Right kidney (tissue), 9 donors: ENCODE data around the gene ACOX2.

Source experiments
- DNase-seq: peaks from one replicate; pipeline ENCODE4 v3.0.0-alpha.2; 2016
- long read RNA-seq, 8 donors: transcript quantifications; one replicate each; lab custom pipeline, GENCODE V29; 2026

ACOX2 gene
- long read RNA-seq, donor 1, partial matches to known transcripts, result 0 of 1 reads
- long read RNA-seq, donor 1, other reads (novel, unspliced or antisense), result 0 of 1 reads
- long read RNA-seq, donor 2, partial matches to known transcripts, result 0 of 3 reads
- long read RNA-seq, donor 2, other reads (novel, unspliced or antisense), result 0 of 3 reads
- long read RNA-seq, donor 3, partial matches to known transcripts, result 0 of 3 reads
- long read RNA-seq, donor 3, other reads (novel, unspliced or antisense), result 0 of 3 reads
- long read RNA-seq, donor 4, partial matches to known transcripts, result 0 of 2 reads
- long read RNA-seq, donor 4, other reads (novel, unspliced or antisense), result 0 of 2 reads
- long read RNA-seq, donor 5, partial matches to known transcripts, result 0 of 3 reads
- long read RNA-seq, donor 5, other reads (novel, unspliced or antisense), result 0 of 3 reads
- long read RNA-seq, donor 6, partial matches to known transcripts, result 8 of 10 reads
- long read RNA-seq, donor 6, other reads (novel, unspliced or antisense), result 0 of 10 reads
- long read RNA-seq, donor 7, partial matches to known transcripts, result 0 of 3 reads
- long read RNA-seq, donor 7, other reads (novel, unspliced or antisense), result 0 of 3 reads
- long read RNA-seq, donor 8, partial matches to known transcripts, result 0 of 2 reads
- long read RNA-seq, donor 8, other reads (novel, unspliced or antisense), result 0 of 2 reads

- peak; percentile 57 for DNase-seq
Observed at GRCh38 chr3:58536501-58537411, at the start of gene ACOX2. TSS of gene ACOX2 (minus strand) at chr3:58537190. CDS start at chr3:58535106, 2,084 bp downstream.

- peak; percentile 57 for DNase-seq
Observed at GRCh38 chr3:58585994-58586393, 49.0 kb upstream of the ACOX2 start.

- DNase-seq, result peak; percentile 79
Observed at GRCh38 chr3:58585005-58585786, 48.2 kb upstream of the ACOX2 start.

GRCh38 chr3:58584690-58585004, 47.7 kb upstream of the ACOX2 start:
- DNase-seq, result no peak

DNA sequence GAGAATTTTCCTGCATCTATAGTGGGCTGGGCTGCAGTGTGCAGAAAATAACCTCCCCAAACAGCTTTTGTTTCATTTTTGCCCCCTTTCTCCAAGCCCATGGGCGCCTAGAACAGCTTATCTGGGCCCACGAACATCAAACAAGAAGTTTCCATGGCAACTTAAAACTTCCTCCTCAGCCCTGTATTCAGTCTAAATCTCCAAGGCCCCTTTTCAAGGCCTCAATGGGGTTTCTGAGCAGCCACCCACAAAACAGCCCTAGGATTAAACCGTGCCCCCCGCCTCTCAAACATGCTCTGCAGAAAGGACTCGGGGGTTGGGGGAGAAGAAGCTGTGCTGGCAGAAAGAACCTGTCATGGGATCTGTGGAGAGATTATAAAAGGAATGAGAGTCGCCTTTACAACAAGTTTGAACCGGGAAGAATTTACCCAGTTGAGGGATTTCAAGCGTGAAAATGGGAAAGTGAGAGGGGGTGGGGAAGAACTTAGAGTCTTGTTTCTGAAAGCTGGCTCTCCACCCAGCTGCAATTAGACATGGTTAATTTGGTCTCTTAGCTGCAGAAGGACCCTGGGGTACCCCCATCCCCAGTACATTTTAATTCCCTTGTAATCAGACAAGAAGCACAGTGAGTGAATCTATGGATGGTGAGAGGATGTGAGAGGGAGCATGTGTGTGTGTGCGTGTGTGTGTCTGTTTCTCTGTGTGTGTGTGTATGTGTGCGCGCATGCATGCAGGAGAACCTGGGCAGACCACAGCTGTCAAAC, 44.5 kb upstream of the ACOX2 start:
- peak; percentile 66 for DNase-seq

- no peak for DNase-seq
Observed at GRCh38 chr3:58580826-58581327, 43.9 kb upstream of the ACOX2 start.

- no peak for DNase-seq
Observed at GRCh38 chr3:58578873-58579272, 41.9 kb upstream of the ACOX2 start.

DNA sequence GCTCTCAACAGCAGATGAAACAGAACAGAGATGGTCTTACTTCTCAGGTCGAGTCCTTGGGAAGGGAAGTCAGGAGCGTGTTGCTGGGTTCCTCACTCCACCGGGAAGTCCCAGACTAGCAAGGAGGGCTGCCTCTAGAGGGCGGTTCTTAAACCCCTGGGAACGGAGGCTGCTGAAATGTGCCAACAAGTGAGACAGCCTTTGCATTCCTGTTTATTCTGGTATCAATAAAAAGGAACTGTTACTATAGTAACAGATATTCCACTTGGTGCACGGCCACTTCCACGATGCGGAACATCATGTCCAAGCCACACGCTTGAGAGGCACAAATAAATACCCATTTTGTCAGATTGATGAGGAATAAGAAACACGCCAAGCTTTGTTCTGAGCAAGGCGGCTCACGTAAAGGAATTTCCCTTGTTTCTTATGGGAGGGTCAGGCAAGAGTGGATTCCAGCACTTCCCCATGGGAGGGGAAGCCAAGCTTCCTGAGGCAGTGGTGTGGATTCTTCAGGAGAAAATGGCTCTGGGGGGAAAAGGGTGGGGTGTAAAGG, 40.4 kb upstream of the ACOX2 start, which contains the start of gene FAM107A:
TSS of gene FAM107A (minus strand) at position 123 of the 553 bp plus-strand sequence. CDS start 7,531 bp downstream, outside the sequence.
- no peak for DNase-seq

DNA sequence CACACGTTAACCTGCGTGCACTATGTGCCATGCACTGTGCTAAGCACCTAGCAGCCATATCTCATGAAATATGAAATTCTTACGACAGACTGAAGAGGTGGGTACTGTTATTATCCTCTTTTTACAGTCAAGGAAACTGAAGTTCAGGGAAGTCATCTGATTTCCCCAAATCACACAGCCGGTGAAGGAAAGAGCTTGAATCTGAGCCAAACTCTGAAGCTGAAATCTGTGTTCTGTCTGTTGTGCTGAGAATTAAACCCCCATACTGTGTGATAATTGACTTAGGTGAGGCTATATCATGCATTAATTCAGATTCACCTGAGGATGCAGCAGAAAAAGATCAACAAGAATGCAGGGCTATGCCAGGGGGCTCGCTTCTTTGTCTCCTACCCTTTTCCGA, 39.7 kb upstream of the ACOX2 start:
- no peak for DNase-seq

GRCh38 chr3:58575971-58576652, 39.1 kb upstream of the ACOX2 start:
- no peak for DNase-seq

- DNase-seq, result no peak
Observed at GRCh38 chr3:58574682-58575081, 37.7 kb upstream of the ACOX2 start.

GRCh38 chr3:58574106-58574505, 37.1 kb upstream of the ACOX2 start:
- DNase-seq, result no peak

DNA sequence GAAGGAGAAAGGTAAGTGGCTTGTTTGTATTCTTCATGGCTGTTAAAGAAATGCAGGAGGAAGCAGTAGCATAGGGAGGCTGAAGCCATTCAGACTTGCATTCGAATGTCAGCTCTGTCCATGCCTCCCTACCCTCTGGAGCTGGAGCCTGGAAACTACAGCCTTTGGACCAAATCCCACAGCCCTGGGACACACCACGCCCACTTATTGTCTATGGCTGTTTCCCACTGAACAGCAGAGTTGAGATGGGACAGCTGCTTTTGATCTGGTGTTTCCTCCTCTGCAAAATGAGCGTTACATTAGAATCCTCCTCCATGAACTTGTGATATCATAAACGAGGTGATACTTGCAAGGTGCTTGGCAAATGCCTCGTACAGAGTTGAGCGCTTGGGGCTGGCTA, 36.6 kb upstream of the ACOX2 start:
- DNase-seq, result no peak

GRCh38 chr3:58572634-58573230, 35.7 kb upstream of the ACOX2 start:
- DNase-seq, result no peak

DNA sequence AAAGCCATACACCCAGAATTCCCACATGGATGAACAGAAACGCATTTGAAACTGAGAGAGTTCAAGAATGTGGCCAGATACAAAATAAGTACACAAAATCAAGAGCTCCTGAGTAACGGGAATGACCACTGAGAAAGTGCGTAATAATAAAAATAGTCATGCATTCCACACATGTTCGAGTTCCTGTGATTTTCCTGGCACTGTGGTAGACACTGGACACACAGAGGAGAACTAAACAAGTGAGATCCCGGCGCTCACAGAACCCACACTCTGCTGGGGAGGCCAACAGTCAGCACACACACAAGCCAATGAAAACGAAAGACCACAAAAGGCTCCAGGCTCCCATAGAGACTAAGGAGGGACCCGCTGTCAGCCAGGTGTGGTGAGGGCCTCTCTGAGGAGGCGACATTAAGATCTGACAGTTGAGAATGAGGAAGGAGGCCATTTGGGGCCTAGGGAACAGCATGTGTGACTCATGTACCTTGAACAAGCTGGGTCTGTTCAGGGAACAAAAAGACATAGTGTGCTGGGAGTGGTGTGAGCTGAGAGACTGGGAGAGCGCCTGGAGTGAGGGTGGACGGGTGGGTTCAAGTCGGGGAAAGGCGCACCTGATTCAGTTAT, 35.1 kb upstream of the ACOX2 start:
- DNase-seq, result no peak

DNA sequence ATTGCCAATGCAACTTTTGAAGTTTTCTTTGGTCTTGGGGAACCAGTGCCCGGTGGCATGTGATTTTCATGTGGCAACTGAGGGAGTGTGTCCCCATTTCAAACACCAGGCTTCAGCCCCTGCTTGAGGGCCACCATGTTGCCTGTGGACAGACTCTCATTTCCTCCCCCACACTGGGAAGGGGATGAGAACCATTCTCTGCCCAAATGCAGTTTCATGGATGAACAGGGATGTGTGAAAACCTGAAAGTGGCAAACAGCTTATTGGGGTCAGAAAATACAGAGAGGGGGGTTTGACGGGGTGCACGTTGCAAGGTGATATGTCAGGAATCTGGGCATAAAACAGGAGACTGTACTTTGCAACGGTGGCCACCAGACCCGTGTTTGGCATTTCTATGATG, 33.9 kb upstream of the ACOX2 start:
- DNase-seq, result no peak

- no peak for DNase-seq
Observed at GRCh38 chr3:58569287-58570001, 32.5 kb upstream of the ACOX2 start.

DNA sequence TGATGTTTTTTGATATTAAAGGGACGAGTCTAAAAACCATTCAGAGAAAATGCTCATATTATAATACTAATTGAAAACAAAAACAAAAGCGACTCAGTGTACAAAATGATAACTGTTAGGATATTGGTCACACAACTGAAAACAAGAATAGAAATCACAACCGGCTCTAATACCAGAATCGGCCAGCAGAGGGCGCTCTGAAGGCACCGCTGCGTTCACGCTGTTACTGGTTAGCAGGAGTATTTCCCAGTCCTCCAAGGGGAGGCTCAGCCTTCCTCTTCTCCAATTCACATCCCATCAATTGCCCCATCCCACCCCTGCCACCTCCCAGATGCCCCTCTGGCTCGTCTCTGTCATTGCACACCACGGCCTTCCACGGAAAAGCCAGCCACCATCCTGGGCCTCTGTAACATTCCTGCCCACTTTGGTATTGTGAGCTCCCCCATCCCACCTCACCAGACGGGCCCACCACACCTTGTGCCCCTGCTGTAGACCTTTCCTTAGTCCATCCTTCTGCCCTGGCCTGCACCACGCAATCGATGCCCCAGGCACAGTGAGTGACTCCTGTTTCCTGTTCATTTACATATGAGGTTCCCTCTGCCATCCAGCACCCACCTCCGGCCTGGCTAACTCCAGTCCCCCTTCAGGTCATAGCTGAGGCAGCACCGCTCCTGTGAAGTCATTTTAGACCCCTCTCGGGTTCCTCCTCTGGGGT, 31.7 kb upstream of the ACOX2 start:
- peak; percentile 55 for DNase-seq
